ENCODE measurements around the gene IVNS1ABP. TPM values are rescaled to one million over a fixed set of nuclear protein-coding genes. Genes with fewer than 3 reads are reported as not detected.

Gene IVNS1ABP
- total and polyA plus RNA-seq, 8 donors: 22.9 to 53.9 (median 35.2) TPM

DNA sequence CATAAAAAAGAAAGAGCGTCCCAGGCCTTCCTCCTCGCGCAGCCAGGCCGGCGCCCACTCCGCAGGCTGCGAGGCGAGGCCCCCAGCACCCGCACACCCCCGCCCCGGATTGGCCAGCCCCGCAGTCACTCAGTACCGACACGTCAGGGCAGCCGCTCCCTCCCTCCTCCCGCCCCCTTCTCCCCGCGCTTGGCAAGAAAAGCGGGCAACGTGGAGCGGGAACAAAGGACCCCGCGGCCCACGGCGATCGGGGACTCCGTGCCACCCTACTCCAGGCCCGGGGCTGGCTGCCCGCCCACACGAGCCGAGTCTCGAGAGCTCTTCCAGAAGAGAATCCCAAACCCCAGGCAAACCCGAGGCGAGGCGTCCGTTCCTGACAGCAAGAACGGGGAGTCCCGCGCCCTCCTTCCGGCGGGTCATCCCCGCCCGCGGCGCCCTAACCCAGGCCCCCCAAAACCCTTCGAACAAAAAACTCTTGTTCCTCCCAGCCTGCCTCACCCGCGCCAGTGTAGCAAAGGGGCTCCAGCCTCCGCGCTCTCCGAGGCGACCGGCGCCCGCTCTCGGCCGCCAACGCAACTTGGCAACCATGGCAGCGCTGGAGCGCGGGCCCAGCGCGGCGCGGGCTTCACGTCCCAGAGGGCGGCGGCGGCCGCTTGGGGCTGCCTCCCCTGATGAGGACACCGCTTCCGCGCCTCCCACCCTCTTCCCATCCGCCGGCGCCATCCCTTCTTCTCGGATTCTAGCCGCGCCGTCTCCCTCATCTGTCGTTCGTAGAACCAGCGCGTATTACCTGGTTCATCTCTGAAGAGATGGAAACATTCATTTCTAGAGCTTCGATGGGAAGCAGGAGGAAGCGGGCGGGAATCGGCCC is 645 bp downstream of the IVNS1ABP start:
- peak; percentile 74 to 86 (median 80) for ATAC-seq
- Histone ChIP-seq H3K4me3 (peak overlapping the region; percentile 87 to 98 (median 90)), H3K4me1 (peaks cover 14 to 42% (median 24%) of the 10 kb centered on the region in 3 donors), H3K27ac (peak overlapping the region; percentile 94 to 99 (median 96)), H3K9me3 (no peaks in the 10 kb centered on the region), H3K27me3 (no peaks in the 10 kb centered on the region), H3K36me3 (no peaks in the 10 kb centered on the region)
- 0% methylated on average over 76 to 88 of the region's 88 CpGs for WGBS, 2 donors
- peak; percentile 90 to 96 (median 93) for DNase-seq
- intact Hi-C loops (cut with DNase I): loop anchor here in 1 of 3 donors (10.0 kb wide), 1 partner anchor 358 kb away; no protein-coding TSS in a partner anchor
- no peak for FAIRE-seq
- TF ChIP-seq, protein P1, sequence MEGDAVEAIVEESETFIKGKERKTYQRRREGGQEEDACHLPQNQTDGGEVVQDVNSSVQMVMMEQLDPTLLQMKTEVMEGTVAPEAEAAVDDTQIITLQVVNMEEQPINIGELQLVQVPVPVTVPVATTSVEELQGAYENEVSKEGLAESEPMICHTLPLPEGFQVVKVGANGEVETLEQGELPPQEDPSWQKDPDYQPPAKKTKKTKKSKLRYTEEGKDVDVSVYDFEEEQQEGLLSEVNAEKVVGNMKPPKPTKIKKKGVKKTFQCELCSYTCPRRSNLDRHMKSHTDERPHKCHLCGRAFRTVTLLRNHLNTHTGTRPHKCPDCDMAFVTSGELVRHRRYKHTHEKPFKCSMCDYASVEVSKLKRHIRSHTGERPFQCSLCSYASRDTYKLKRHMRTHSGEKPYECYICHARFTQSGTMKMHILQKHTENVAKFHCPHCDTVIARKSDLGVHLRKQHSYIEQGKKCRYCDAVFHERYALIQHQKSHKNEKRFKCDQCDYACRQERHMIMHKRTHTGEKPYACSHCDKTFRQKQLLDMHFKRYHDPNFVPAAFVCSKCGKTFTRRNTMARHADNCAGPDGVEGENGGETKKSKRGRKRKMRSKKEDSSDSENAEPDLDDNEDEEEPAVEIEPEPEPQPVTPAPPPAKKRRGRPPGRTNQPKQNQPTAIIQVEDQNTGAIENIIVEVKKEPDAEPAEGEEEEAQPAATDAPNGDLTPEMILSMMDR (IDR thresholded peaks at IDR 0.05): no peak

DNA sequence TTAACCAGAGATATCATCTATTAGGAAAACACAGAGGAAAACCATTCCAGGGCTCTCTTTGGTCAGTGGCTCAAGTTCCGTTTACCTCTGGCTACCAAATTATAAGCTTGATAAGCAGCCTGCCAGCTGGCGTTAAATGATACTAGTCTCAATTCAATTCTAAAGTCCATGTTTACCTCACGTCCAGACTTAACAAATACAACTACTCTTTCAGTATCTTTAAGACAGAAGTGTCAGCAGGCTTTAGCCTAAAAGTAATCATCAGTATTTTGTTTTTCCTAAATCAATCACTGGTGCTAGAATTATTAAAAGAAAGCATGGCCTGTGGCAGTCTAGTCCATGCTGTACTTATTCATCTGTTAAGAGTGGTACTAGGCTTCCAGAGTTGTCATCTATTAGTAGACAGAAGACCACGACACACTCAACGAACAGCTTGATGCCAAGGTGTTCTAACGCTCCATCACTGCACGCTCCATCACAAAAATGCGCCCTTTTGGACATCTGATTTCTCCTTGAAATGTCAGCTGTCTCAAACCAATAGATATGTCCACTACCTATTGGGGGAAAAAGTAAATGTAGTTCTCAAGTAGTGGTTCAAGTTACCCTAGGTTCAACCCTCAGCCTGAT is 1.5 kb downstream of the IVNS1ABP start:
- H3K4me1 ChIP-seq: peaks cover 17 to 50% (median 28%) of the 10 kb centered on the region in 3 donors
- H3K27me3 ChIP-seq: no peaks in the 10 kb centered on the region
- 1 to 3% methylated on average over 8 of the region's 8 CpGs for WGBS, 2 donors
- H3K27ac ChIP-seq: peak overlapping the region; percentile 94 to 99 (median 96)
- intact Hi-C loops (cut with DNase I): loop anchor here in 1 of 3 donors (10.0 kb wide), 1 partner anchor 359 kb away; no protein-coding TSS in a partner anchor
- TF ChIP-seq, protein P1 (IDR thresholded peaks at IDR 0.05): no peak
- peak overlapping the region; percentile 87 to 98 (median 90) for H3K4me3 ChIP-seq
- peak in 2 of 6 donors; percentile 34 to 52 for DNase-seq
- FAIRE-seq: no peak
- H3K9me3 ChIP-seq: no peaks in the 10 kb centered on the region
- no peaks in the 10 kb centered on the region for H3K36me3 ChIP-seq
- ATAC-seq: peak; percentile 11 to 23 (median 18)

DNA sequence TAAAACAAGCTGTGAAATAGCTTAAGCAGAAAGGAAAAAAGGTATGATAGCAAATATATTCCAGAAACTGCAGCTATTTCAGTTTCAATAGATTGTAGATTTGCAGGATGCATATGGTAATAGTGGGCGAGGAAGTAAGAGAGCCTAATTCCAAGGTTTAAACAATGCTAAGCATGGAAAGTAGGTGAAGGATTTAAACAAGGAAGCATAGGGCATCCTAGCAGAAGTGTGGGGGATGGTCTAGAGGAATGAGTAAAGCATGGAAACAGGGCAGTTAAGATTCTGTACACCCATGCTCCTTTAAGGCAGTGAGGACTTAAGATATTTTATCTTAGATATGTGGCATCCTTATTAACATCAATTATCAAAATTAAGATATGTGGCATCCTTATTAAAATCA is 2.6 kb downstream of the IVNS1ABP start:
- Histone ChIP-seq H3K4me3 (peak overlapping the region in 2 of 4 donors; percentile 91 to 98), H3K9me3 (no peaks in the 10 kb centered on the region), H3K4me1 (peaks cover 17 to 54% (median 35%) of the 10 kb centered on the region in 3 donors), H3K27me3 (no peaks in the 10 kb centered on the region), H3K36me3 (no peaks in the 10 kb centered on the region), H3K27ac (peak overlapping the region in 1 of 4 donors; percentile 99)
- 16 to 23% methylated on average over 1 of the region's 1 CpG for WGBS, 2 donors
- FAIRE-seq (no peak), ATAC-seq (no peak), DNase-seq (no peak)
- TF ChIP-seq, protein P1 (IDR thresholded peaks at IDR 0.05): no peak
- intact Hi-C loops (cut with DNase I): loop anchor here in 1 of 3 donors (10.0 kb wide), 1 partner anchor 360 kb away; no protein-coding TSS in a partner anchor

DNA sequence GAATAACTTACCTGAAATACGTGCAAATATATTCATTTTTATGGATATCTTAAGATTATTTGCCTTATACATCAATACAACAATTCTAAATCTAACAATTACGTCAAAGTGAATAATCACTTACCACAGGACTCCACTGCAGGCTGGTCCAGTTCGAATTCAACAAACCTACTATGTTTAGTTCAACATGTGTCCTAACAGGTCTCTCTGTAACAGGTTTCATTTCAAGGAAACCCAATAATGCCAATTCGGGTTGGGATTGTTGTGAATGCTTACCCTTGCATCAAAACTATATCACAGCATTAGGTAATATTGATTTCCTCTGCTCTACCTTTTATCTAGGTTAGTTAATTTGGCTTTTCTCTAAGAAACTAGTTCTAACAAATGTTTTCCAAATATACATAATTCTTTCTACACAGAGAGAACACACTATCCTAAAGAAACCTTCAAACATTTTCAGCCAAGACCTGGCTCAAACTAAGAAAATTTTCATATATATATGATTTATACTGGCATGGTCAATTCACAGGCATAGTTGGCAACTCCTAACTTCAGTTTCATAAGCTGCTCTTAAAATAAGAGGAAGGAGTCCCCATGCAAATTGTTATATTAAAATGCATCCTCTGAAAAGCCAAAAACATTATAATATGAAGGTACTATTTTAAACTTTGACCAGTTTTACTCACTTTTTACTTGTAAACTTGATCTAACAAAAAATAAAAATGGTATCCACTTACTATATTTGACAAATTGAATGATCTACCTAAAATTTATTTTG is 4.5 kb downstream of the IVNS1ABP start:
- intact Hi-C loops (cut with DNase I): loop anchor here in 1 of 3 donors (10.0 kb wide), 1 partner anchor 362 kb away; no protein-coding TSS in a partner anchor
- Histone ChIP-seq H3K27ac (no peak overlapping the region), H3K4me1 (peaks cover 17 to 47% (median 40%) of the 10 kb centered on the region in 3 donors), H3K27me3 (no peaks in the 10 kb centered on the region), H3K36me3 (peaks cover 0 to 15% (median 11%) of the 10 kb centered on the region in 3 donors), H3K4me3 (no peak overlapping the region), H3K9me3 (no peaks in the 10 kb centered on the region)
- TF ChIP-seq, protein P1 (IDR thresholded peaks at IDR 0.05): no peak
- no peak for DNase-seq
- no peak for ATAC-seq
- WGBS, 2 donors: 49 to 58% methylated on average over 4 of the region's 4 CpGs
- no peak for FAIRE-seq

All from pancreas (tissue), 10 donors.